Colonic mucosa (tissue), 4 donors: ENCODE measurements around the gene SDF2. TPM values are rescaled to one million over a fixed set of nuclear protein-coding genes. Genes with fewer than 3 reads are reported as not detected.
"Not testable (repeated sequence)": the region's sequence is repeated elsewhere in the genome, so short reads cannot be mapped to it uniquely, and the experiment has no call there.

ENCODE experiments used
- DNase-seq: peaks from one replicate; pipeline ENCODE4 v3.0.0-alpha.2; 2020
- H3K27ac ChIP-seq: fragments of 200-600 bp; one replicate; pipeline ENCODE4 v1.8.0; 2021
- H3K27me3 ChIP-seq: fragments of 200-600 bp; one replicate; pipeline ENCODE4 v1.8.0; 2021
- H3K36me3 ChIP-seq: fragments of 200-600 bp; one replicate; pipeline ENCODE4 v1.8.0; 2021
- H3K4me1 ChIP-seq: fragments of 200-600 bp; one replicate; pipeline ENCODE4 v1.8.0; 2021; ENCODE audit warnings: mild to moderate bottlenecking
- H3K4me3 ChIP-seq: fragments of 200-600 bp; one replicate; pipeline ENCODE4 v1.8.0; 2021
- H3K9ac ChIP-seq, 2 donors: one replicate each; pipeline ENCODE4 v1.7.0; 2013; ENCODE audit warnings: control low read depth in 2 of 2, low read depth in 2 of 2, low read length in 2 of 2
- H3K9me3 ChIP-seq: fragments of 200-600 bp; one replicate; pipeline ENCODE4 v1.8.0; 2021
- intact Hi-C: fragments of 100-400 bp; cut with DNase I; formaldehyde crosslinking; loops from one replicate; pipeline ENCODE4 v1.14.1; 2022
- total RNA-seq, 2 donors: library from RNA; stranded (reverse); fragmentation: NEBNext Ultra II Directional in 1 of 2; extraction: Animal tissue kit (Norgen Biotek cat#: 25700) in 1 of 2; gene quantifications; one replicate each; pipeline ENCODE4 v1.2.1, GENCODE V29; 2021
- TF ChIP-seq, protein P1 (sequence below): fragments of 200-600 bp; IDR thresholded peaks from one replicate; pipeline ENCODE4 v1.8.0; 2022; ENCODE audit warnings: antibody characterized with exemption, mild to moderate bottlenecking
- donor health status: healthy.
- donor health status: DM: no; HTN: no; CAD: no.
- donor health status: DM: no; HTN: no; CAD: no.

SDF2 gene
- total RNA-seq, 2 donors from 2014 or later, result 50.7 to 56.4 TPM

DNA sequence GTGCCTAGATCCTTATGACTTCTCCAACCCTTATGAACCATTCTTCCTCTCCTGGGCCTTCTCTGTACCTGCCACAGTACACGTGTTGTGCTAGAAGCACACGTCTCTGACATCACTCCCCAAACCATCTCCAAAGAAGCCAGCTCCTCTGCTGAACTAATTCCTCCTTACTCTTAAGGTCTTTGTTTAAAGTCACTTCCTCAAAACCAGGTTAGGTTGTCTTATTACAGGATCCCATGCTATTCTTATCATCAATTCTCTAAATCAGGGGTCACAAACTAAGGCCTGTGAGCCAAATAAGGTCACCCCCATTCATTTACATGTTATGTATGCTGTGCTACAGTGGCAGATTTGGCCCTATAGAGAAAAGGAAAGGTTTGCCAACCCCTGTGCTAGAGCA, 4.3 kb upstream of the SDF2 start:
- intact Hi-C loops, result no loop called here
- Histone ChIP-seq H3K27ac (no peak overlapping the region), H3K4me1 (peaks cover 7% of the 10 kb centered on the region), H3K36me3 (no peaks in the 10 kb centered on the region), H3K9ac (no peak overlapping the region), H3K9me3 (no peaks in the 10 kb centered on the region), H3K27me3 (no peaks in the 10 kb centered on the region), H3K4me3 (no peak overlapping the region)
- TF ChIP-seq, protein P1, sequence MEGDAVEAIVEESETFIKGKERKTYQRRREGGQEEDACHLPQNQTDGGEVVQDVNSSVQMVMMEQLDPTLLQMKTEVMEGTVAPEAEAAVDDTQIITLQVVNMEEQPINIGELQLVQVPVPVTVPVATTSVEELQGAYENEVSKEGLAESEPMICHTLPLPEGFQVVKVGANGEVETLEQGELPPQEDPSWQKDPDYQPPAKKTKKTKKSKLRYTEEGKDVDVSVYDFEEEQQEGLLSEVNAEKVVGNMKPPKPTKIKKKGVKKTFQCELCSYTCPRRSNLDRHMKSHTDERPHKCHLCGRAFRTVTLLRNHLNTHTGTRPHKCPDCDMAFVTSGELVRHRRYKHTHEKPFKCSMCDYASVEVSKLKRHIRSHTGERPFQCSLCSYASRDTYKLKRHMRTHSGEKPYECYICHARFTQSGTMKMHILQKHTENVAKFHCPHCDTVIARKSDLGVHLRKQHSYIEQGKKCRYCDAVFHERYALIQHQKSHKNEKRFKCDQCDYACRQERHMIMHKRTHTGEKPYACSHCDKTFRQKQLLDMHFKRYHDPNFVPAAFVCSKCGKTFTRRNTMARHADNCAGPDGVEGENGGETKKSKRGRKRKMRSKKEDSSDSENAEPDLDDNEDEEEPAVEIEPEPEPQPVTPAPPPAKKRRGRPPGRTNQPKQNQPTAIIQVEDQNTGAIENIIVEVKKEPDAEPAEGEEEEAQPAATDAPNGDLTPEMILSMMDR, result no peak
- DNase-seq, result no peak

DNA sequence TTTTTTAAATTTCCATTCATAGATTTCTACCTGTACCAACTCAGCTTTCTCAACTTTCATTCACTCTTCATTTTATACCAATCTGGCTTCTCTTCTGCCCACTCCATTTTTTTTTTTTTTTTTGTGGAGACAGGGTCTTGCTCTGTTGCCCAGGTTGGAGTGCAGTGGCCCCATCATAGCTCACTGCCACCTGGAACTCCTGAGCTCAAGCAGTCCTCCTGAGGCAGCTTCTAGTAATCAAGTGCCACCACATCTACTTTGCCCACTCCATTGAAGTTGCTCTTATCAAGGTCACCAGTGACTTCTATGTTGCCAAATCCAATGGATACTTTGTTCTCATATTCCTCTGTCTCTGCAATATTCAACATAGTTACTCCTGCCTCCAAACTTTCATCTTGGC, 2.0 kb upstream of the SDF2 start:
- no peak overlapping the region for H3K27ac ChIP-seq
- H3K9me3 ChIP-seq, result no peaks in the 10 kb centered on the region
- peaks cover 11% of the 10 kb centered on the region for H3K4me1 ChIP-seq
- intact Hi-C loops, result no loop called here
- no peaks in the 10 kb centered on the region for H3K27me3 ChIP-seq
- no peak overlapping the region for H3K4me3 ChIP-seq
- TF ChIP-seq, protein P1, result no peak
- no peaks in the 10 kb centered on the region for H3K36me3 ChIP-seq
- no peak overlapping the region for H3K9ac ChIP-seq
- DNase-seq, result no peak

DNA sequence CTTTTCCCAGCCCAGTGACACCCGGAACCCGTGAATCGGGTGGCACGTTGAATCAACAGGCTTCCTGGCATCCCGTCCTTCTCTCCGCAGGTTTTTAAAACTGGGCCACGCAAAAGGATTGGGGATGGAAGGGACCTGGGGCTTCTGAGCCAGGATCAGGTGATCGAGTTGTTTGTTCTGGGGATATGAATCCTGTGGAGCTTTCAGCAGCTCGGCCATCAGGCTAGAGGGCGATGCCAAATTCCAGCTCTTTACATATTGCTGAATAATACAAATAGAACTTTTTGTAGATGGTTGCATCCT, 772 bp upstream of the SDF2 start:
- H3K27ac ChIP-seq, result peak overlapping the region; percentile 93
- TF ChIP-seq, protein P1, result no peak
- no peaks in the 10 kb centered on the region for H3K27me3 ChIP-seq
- peak overlapping the region; percentile 89 to 93 for H3K9ac ChIP-seq
- H3K9me3 ChIP-seq, result no peaks in the 10 kb centered on the region
- H3K4me3 ChIP-seq, result peak overlapping the region; percentile 89
- peaks cover 11% of the 10 kb centered on the region for H3K4me1 ChIP-seq
- intact Hi-C loops, result no loop called here
- no peak for DNase-seq
- no peaks in the 10 kb centered on the region for H3K36me3 ChIP-seq

DNA sequence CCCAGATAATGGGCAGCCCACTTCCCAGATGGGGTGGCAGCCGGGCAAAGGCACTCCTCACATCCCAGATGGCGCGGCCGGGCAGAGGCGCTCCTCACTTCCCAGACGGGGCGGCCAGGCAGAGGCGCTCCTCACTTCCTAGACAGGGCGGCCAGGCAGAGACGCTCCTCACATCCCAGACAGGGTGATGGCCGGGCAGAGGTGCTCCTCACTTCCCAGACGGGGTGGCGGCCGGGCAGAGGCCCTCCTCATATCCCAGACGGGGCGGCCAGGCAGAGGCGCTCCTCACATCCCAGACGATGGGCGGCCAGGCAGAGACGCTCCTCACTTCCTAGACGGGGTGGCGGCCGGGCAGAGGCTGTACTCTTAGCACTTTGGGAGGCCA, 2.2 kb downstream of the SDF2 start:
- DNase-seq, H3K36me3 ChIP-seq, H3K9me3 ChIP-seq, intact Hi-C loops, H3K27me3 ChIP-seq, H3K27ac ChIP-seq, H3K4me3 ChIP-seq, H3K9ac ChIP-seq: not testable (repeated sequence)
- H3K4me1 ChIP-seq, result peaks cover 11% of the 10 kb centered on the region

DNA sequence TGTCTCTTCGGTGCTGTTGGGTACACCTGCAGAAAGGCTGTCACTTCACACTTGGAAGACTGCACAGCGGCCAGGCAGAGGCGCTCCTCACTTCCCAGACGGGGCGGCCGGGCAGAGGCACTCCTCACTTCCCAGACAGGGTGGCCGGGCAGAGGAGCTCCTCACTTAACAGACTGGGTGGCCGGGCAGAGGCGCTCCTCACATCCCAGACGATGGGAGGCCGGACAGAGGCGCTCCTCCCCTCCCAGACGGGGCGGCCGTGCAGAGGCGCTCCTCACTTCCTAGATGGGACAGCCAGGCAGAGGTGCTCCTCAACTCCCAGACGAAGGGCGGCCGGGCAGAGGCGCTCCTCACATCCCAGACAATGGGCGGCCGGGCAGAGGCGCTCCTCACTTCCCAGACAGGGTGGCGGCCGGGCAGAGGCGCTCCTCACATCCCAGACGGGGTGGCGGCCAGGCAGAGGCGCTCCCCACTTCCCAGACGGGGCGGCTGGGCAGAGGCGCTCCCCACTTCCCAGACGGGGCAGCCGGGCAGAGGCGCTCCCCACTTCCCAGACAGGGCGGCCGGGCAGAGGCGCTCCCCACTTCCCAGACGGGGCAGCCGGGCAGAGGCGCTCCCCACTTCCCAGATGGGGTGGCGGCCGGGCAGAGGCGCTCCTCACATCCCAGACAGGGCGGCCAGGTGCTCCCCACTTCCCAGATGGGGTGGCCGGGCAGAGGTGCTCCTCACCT, 2.8 kb downstream of the SDF2 start:
- H3K27me3 ChIP-seq, DNase-seq, intact Hi-C loops, H3K9ac ChIP-seq, H3K9me3 ChIP-seq, H3K27ac ChIP-seq, H3K4me3 ChIP-seq, H3K36me3 ChIP-seq: not testable (repeated sequence)
- peaks cover 11% of the 10 kb centered on the region for H3K4me1 ChIP-seq

DNA sequence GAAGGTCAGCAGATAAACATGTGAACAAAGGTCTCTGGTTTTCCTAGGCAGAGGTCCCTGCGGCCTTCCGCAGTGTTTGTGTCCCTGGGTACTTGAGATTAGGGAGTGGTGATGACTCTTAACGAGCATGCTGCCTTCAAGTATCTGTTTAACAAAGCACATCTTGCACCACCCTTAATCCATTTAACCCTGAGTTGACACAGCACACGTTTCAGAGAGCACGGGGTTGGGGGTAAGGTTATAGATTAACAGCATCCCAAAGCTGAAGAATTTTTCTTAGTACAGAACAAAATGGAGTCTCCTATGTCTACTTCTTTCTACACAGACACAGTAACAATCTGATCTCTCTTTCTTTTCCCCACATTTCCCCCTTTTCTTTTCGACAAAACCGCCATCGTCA, 3.4 kb downstream of the SDF2 start:
- intact Hi-C loops, H3K4me3 ChIP-seq, H3K36me3 ChIP-seq, H3K27ac ChIP-seq, H3K9me3 ChIP-seq, DNase-seq, H3K9ac ChIP-seq, H3K27me3 ChIP-seq: not testable (repeated sequence)
- peaks cover 10% of the 10 kb centered on the region for H3K4me1 ChIP-seq

DNA sequence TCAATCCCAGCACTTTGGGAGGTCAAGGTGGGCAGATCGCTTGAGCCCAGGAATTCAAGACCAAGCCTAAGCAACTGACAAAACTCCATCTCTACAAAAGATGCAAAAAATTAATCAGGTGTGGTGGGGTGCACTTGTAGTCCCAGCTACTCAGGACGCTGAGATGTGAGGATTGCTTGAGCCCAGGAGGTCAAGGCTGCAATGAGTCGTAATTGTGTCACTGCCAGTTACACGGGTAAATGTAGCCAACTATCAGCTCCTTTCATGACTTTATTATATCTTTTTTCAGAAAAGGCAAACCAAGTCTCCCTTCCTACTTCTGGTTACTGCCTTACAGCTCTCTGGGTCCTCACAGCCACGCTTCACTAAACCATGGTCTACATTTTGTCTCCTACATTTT, 4.0 kb downstream of the SDF2 start:
- Histone ChIP-seq H3K9me3 (no peaks in the 10 kb centered on the region), H3K9ac (no peak overlapping the region), H3K27ac (no peak overlapping the region), H3K36me3 (no peaks in the 10 kb centered on the region), H3K4me3 (no peak overlapping the region), H3K4me1 (peaks cover 4% of the 10 kb centered on the region), H3K27me3 (no peaks in the 10 kb centered on the region)
- DNase-seq, result no peak
- TF ChIP-seq, protein P1, result no peak
- intact Hi-C loops, result no loop called here
